Stimulated activated CD8-positive, alpha-beta memory T cell treated with anti-CD3 and anti-CD28 coated beads, Interleukin-4, amount 100 ng/mL, for 4 hours (primary cell): ENCODE data around the gene SHKBP1.
"Not testable (repeated sequence)": the region's sequence is repeated elsewhere in the genome, so short reads cannot be mapped to it uniquely, and the experiment has no call there.

Experiments
- DNase-seq, 2 donors: peaks; one replicate each; pipeline ENCODE4 v3.0.0-alpha.2; 2020; ENCODE audit warnings: low read depth in 2 of 2, low spot score in 1 of 2

SHKBP1 gene

DNA sequence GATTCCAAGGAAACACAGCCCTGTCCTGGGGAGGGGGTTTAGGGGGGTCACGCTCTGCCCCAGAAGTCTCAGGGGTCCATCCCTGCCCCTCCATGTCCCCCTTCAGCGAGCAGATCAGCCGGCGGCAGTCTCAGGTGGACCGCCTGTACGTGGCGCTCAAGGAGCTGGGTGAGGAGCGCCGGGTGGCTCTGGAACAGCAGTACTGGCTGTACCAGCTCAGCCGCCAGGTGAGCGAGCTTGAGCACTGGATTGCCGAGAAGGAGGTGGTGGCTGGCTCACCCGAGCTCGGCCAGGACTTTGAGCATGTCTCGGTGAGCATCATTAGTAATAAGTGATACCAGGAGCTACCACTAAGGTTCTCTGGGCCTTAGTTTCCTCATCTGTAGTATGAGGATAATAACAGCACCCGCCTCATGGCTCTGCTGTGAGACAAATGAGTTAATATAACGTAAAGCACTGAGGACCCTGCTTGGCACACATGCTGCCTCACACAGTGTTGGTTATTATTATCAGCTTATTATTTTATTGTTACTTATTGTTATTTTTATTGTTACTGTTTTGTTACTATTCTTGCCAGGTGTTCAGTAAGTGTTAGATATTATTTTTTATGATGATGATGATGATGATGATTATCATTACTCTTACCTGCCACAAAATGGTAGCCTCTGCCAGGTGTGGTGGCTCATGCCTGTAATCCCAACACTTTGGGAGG, 20.5 kb upstream of the SHKBP1 start:
- no peak for DNase-seq

DNA sequence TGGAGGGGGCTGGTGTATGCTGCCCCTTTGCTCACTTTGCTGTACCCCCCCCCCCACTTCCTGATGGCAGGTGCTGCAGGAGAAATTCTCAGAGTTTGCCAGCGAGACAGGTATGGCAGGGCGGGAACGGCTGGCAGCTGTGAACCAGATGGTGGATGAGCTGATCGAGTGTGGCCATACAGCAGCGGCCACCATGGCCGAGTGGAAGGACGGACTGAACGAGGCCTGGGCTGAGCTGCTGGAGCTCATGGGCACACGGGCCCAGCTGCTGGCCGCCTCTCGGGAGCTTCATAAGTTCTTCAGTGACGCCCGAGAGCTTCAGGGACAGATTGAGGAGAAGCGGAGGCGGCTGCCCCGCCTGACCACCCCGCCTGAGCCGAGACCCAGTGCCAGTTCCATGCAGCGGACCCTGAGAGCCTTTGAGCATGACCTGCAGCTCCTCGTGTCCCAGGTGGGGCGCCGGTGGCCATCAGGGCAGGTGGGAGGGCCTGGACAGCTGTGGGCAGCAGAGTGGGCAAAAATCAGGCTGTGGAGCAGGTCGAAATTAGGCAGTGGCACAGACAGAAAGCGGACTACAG, 19.6 kb upstream of the SHKBP1 start:
- DNase-seq: no peak

DNA sequence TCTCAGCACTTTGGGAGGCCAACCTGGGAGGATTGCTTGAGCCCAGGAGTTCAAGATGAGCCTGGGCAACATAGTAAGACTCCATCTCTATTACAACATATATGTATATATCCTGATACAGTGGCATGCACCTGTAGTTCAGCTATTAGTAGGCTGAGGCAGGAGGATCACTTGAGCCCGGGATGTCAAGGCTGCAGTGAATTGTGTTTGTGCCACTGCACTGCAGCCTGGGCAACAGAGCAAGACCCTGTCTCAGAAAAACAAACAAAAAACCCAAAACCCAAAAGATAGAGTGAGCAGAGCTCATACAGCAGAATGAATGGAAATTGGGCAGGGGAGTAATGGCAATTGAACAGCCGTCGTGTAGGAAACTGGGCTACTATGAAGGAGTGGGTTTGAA, 17.3 kb upstream of the SHKBP1 start:
- no peak for DNase-seq

DNA sequence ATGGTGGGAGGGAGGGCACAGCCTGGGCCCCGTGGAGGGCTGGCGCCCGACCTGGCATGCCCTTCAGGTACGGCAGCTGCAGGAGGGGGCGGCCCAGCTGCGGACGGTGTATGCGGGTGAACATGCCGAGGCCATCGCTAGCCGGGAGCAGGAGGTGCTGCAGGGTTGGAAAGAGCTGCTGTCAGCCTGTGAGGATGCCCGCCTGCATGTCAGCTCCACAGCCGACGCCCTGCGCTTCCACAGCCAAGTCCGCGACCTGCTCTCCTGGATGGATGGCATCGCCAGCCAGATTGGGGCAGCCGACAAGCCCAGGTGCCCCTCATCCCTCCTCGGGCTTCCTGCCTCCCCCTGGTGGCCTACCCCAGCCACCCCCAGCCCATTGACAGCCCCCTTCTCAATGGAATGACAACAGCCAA, 16.6 kb upstream of the SHKBP1 start:
- DNase-seq: no peak

DNA sequence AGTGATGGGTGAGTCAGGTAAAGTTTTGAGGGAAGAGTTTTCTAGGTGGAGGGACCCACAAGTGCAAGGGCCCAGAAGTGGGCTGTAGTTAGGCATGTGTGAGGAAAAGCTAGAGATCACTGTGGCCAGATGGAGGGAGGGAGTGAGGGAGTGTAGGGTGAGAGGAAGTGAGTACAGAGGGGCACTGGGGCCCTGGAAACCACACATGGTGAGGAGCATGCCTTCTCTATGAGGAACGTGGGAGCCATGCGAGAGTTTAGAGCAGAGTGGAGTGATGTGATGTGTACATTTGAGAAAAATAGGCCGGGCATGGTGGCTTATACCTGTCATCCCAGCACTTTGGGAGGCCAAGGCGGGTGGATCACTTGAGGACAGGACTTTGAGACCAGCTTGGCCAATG, 14.7 kb upstream of the SHKBP1 start:
- no peak for DNase-seq

DNA sequence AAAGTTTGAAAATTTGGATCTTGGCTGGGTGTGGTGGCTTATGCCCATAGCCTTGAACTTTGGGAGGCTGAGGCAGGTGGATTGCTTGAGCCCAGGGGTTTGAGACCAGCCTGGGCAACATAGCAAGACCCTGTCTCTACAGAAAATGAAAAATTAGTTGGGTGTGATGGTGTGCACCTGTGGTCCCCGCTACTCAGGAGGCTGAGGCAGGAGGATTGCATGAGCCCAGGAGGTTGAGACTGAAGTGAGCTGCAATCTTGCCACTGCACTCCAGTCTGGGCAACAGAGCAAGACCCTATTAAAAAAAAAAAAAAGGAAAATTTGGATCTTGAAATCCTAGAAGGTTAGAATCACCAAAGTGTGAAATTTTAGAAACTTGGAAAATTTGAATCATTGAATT, 12.1 kb upstream of the SHKBP1 start:
- not testable (repeated sequence) for DNase-seq

DNA sequence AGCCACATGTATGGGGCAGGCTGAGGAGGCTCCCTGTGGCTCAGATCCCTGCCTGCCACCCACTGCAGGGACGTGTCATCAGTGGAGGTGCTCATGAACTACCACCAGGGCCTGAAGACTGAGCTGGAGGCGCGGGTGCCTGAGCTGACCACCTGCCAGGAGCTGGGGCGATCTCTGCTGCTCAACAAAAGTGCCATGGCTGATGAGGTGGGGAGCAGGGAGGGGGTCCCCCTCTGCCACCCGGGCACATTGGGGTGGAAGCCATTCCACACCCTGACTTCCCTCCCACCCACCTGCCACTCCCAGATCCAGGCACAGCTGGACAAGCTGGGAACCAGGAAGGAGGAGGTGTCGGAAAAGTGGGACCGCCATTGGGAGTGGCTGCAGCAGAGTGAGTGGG, 11.3 kb upstream of the SHKBP1 start:
- no peak for DNase-seq

DNA sequence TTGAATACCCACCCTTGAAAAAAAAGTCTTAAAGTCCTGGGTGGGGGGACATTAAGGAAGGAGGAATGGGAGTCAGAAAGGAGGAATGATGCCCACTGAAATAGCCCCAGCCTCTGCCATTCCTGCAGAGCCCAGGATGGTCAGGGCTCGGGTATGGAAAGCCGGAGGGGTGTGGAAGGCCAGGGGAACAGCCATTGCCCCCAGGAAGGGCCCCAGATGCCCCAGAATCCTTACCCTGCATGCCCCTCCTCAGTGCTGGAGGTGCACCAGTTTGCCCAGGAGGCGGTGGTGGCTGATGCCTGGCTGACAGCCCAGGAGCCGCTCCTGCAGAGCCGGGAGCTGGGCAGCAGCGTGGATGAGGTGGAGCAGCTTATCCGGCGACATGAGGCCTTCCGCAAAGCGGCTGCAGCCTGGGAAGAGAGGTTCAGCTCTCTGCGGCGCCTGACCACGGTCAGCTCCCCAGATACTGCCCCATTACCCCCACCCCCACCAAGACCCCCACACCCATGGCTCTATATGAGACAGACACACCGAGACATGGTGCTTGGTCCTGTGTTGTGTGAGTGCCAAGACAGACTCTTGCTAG, 10.7 kb upstream of the SHKBP1 start:
- no peak for DNase-seq

DNA sequence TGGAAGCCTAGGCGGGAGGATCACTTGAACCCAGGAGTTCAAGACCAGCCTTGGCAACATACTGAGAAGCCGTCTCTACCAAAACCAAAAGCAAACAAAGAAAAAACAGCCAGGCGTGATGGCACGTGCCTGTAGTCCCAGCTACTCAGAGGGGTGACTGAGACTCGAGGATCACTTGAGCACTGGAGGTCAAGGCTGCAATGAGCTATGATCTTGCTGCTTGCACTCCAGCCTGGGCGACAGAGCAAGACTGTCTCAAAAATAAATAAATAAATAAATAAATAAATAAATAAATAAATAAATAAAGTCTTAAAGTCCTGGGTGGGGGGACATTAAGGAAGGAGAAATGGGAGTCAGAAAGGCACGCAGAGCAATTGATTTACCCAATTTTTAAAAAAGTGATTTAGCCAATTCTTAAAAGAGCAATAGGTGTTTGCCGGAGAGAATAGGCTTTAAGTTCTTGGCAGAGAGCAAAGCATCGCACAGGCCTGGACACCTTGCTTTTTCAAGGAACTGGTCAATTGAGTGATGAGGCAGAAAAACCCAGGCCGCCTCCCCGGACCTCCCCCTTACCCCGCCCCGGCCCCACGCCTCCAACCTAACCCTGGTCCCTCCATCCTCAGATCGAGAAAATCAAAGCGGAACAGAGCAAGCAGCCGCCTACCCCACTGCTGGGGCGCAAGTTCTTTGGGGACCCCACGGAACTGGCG, 9.5 kb upstream of the SHKBP1 start:
- no peak for DNase-seq

DNA sequence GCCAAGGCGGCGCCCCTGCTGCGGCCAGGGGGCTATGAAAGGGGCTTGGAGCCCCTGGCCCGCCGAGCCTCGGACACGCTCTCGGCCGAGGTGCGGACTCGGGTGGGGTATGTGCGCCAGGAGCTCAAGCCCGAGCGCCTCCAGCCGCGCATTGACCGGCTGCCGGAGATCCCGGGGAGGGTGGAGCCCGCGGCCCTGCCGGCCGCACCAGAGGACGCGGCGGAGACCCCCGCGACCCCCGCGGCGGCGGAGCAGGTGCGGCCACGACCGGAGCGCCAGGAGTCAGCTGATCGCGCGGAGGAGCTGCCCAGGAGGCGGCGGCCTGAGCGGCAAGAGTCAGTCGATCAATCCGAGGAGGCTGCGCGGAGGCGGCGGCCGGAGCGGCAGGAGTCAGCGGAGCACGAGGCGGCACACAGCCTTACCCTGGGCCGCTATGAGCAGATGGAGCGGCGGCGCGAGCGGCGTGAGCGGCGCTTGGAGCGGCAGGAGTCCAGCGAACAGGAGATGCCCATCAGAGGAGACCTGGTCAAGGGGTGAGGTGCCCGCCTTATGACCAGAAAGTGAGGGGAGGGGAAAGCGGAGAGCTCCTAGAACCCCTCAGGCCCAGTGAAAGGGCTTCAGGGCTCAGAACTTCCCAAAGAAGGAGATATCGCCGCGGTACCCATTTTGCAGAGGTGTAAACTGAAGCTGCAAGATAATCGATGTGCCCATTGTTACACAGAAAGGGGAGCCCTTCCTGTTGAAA, 8.8 kb upstream of the SHKBP1 start:
- no peak for DNase-seq

DNA sequence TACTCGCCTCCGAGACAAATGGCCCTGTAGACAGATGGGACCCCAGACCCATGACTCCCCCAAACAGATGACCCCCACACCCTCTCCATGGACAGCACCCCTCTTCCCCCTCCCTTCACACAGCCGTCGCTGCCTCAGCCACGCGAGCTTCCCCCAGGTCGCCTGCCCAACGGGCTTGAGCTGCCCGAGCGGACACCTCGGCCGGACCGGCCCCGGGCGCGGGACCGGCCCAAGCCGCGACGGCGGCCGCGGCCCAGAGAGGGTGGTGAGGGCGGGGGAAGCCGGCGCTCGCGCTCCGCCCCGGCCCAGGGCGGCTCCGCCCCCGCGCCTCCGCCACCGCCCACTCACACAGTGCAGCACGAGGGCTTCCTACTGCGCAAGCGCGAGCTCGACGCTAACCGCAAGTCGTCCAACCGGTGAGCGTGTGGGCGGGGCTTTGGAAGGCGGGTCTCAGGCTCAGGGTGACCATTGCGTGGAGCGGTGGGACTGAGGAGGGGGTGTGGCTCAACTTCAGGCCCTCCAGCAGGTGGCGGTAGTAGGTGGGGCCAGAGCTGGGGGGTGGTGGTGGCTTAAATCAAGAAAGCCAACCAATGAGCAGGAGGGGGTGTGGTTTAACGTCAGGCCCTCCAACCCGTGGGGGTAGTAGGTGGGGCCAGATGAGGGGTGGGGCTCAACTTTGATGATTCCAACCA, 6.2 kb upstream of the SHKBP1 start:
- DNase-seq: peak; percentile 82 to 86

DNA sequence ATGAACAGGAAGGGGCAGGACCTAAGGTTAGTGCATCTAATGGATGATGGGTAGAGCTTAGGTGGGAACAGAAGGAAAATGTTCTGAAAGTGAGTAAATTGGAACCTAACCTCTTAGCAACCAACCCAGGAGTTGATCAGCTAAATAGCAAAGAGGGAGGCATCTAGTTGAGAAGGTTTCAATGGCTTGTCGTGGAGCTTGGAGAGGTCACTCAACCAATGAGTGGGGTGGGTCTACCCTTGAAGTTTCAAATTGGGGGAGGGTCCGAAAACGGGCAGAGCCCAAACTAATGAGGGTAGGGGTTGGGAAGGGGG, 5.7 kb upstream of the SHKBP1 start:
- no peak for DNase-seq

DNA sequence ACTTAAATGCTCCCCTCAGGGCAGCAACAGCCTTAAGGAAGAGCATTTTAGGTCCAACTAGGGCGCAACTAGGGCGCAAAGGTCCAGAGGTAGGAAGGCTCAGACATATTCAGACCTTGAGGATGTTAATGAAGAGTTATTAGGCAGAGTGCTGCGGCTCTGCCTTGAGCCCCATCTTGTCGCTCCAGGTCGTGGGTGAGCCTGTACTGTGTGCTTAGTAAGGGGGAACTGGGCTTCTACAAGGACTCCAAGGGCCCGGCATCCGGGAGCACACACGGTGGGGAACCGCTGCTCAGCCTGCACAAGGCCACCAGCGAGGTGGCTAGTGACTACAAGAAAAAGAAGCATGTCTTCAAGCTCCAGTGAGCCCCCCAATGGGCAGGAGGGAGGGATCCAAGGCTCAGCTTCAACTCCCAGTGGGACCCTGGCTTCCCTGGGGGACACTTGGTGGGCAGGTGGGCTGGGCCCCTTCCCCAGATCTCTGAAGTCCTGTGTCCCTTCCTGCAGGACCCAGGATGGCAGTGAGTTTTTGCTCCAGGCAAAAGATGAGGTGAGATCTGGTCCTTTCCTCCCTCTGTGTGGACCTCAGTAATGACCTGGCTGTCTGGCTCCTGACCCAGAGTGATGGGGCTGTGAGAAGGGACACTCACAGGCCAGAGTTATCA, 4.7 kb upstream of the SHKBP1 start:
- no peak for DNase-seq

DNA sequence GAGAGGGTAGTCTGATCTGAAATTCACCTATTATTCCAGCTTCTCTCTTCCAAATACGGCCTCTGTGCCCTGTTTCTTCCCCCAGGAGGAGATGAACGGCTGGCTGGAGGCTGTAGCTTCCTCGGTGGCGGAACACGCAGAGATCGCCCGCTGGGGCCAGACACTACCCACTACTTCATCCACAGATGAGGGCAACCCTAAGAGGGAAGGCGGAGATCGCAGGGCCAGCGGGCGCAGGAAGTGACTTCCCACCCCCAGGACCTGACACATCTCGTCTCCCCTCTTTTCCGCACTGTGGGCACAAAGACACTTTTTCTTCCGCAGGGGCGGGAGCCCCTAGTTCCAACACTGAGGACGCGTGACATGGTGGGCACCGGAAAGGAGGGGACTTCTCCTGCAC, 1.3 kb upstream of the SHKBP1 start:
- DNase-seq: no peak

DNA sequence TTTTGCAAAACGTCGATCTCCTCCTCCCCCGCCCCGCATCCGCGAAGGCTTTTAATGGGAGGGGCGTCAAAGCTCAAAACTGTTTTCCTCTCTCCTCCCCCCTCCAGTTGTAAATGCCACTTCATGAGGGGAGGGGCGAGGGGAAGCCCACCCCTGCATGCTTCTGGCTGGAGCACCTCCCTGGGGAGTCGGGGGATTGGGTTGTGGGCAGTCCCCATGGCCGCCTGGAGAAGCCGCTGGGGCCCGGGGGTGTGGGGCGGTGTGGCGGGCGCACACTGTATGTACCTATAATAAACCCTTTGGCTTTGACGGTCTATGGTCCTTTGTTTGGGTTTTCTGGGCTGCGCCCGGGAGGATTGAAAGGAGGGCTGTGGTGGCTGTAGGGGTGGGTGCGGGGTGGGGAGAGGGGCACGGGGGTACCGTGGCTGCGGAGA, 505 bp upstream of the SHKBP1 start:
- DNase-seq: no peak

DNA sequence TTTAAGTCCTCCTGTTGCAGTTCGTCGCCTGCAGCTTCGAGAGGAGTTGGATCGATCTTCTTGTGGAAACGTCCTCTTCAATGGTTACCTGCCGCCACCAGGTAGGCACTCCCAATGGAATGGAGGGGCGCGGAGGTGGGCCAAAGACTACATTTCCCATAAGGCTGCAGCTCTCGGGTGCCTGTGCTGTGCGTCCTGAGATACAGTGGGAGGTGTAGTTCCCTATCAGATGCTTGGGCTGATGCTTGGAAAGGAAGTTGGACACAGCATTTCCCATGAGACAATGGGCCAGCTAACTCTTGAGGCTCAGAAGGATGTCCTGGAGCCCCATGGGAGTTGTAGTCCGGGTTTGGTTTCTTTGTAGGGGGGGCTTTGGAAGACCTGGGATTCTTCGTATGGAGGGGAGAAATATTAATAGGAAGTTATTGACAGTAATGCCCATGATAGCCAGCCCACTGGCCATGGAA, 1.8 kb downstream of the SHKBP1 start:
- DNase-seq: no peak

DNA sequence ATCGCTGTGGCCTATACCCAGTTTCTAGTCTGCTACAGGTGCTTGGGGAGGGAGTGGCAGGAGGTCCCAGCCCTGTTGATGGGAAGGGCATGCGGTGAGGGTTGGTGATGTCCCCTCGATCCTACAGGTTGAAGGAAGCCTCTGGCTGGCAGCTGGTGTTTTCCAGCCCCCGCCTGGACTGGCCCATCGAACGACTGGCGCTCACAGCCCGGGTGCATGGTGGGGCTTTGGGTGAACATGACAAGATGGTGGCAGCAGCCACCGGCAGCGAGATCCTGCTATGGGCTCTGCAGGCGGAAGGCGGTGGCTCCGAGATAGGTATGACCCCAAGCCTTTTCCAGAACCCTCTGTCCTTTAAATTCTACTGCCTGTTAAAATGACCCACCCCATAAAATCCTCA, 3.9 kb downstream of the SHKBP1 start:
- DNase-seq: no peak

DNA sequence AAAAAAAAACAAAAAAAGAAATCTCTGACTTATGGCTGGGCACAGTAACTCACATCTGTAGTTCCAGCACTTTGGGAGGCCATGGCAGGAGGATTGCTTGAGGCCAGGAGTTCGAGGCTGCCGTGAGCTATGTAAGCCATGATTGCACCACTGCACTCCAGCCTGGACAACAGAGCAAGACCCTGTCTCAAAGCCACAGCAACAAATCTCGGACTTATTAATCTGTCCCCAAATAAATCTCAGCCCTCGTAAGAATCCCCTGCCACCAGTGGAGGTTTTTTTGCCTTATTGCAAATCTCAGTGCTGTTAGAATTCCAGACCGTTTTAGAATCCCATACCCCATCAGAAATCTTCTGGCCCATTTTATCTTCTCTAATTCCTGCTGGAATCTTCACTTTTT, 4.9 kb downstream of the SHKBP1 start:
- no peak for DNase-seq

DNA sequence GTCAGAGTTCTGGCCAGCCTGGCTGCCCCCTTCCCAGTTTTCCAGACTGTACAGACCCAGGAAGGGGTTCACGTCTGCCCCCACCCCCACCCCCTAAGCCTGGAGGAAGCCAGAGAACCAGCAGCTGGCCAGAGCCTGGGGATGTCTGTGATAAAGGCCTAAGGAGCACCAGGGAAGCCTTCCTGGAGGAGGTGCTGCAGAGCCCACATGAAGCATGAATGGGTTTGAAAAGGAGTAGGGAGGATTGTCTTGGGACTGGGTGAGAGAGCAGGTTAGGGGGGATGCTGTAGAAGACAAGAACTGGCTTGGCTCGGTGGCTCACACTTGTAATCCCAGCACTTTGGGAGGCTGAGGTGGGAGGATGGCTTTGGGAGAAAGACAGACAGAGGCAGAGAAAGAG, 5.8 kb downstream of the SHKBP1 start:
- no peak for DNase-seq

DNA sequence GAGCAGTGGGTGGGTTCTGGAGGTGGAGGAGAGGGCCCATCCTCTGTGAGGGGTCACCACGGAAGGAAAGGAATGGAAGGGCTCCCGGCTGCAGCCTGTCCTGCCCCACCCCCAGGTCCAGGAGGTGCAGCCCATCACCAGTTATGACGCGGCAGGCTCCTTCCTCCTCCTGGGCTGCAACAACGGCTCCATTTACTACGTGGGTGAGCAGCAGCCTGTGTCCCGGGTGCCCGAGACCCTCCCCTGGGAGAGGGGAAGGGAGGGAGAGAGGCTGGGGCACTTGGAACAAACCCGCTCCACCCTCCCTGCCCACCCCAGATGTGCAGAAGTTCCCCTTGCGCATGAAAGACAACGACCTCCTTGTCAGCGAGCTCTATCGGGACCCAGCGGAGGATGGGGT, 6.6 kb downstream of the SHKBP1 start:
- no peak for DNase-seq
